HG03460 (cell line): ENCODE results near the gene MTX3.

Experiments
- ATAC-seq: cut with Tn5 transposase; IDR thresholded peaks from one replicate; pipeline ENCODE4 v1.9.1; 2021; ENCODE audit not compliant: unreplicated experiment

The MTX3 gene

DNA sequence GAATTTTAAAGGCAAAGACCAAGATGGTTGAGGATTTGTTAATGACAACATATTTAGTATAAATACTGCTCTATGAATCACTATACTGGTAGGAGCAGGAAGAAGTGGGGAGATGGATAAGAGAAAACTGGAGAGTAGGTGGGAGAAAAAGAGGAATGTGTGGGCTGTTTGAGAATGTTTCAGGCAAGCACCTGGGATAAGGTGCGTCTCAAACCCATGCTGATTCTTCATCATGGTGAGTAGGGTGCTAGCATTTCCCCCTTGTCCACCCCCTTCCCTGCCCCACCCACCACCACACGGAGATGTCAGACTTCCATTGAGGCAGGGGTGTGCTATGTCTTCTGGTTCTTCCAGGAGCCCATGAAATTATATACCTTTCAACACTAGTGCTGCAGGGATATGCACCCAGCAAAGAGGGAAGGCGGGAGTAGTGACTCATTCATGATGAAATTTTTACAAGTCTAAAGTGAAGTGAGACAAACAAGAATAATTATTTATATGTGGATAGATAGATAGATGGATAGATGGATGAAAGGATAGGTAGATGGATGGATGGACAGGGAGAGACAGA lies 54.3 kb downstream of the MTX3 start:
- no peak for ATAC-seq

DNA sequence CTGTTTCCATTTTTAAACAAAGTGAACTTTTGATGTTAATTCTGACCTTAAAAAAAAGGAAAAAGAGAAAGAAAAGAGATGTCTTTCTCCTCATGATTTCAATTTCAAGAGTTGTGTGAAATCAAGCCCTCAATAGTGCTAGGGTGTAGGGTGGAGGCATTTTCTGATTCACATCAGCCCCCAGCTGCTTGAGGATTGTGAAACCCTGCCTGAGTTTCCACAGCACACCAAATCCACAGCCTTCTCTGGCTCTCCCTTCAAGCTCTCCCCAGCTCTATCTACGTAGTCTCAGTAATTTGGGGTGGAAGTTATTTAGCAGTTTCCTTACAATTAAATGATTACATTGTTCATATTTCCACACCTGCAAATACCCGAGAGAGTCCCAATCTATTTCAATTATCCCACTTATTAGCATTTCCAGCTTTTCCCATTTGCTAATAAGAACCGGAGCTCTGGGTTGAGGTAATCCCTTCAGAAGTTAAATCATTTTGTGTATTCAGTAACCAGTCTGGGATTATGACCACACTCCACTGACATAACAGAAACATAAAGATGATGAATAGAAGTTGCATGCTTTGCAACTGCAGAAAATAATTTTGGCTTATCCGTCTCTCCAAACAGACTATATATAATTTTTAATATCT lies 54.9 kb downstream of the MTX3 start:
- ATAC-seq: no peak

DNA sequence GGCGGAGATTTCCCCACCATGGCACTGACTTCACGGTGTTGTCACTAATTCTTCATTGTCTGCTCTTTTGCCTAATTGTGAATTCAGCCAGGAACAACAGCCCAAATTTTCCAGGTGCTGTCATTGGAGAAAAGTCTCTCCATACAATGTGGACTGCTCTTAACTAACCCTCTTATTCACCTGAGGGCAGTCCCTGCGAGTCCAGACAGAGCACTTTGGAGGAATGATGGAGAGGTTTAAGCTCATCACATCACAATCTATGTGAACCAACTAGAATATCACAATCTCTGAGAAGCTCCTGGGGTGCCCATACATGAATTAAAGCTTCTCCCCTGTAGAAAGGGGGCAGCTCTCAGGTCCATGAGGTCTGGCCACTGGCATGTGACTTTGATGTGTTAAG lies 56.4 kb downstream of the MTX3 start:
- ATAC-seq: no peak

DNA sequence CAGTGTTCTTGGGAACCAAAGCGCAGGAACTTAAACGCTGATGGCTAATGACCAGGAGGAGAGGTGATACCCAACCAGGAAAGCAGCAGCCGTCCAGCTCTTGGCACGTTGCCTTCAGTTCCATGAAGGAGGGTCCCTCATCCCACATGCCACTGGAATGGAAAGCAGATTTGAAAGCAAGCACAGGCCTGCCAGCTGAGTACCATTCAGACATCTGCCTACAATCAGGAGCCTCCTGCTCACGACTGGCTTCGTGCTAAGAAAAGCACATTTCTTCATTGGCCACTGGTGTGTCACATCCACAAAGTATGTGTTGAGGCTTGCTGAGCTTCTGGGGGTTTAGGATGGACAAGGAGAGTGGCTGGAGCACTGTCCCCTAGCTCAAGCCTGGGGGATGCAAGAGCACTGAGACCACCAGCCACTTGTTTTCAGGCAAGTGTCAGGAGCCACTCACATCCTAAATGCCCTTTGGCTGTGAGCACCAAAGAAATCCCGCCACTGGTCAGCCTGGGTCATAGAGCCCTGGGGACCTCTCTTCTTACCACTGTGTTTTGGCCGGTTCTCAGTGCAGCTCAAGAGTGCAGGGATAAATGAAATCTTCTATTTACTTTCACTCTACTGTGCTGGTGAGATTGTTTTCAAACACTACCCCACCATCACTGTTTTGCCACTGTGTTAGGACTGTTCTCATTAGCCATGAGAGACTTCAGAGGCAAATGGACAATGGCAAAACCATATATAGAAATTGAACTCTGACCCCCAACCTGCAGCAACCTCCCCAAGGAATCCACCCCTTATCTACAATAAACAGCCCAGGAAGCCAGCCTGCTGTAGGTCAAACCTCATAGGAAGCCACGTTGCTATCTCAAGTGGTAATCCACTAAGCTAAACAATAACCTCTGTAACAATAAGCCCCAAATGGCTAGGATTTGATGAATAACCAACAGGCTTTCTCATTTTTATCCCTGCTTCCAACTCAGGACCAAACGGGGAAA lies 58.3 kb downstream of the MTX3 start:
- ATAC-seq: no peak

DNA sequence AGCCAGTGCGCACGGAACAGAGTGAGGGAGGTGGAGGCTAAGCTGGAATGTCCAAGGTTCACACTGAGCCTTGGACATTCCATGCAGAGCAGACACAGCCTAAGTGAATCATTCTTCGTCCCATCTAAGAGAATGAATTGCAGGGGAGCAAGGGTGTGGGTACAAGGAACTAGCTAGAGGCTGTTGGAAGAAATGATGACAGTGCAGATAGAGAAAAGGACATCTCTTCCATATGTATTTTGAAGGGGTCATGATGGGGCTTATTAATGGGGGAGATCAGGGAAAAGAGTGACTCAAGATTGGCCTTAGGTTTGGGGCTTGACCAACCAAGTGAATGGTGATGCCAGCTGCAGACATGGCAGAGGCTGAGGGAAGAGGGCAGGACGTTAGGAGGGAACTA lies 59.2 kb downstream of the MTX3 start:
- no peak for ATAC-seq

DNA sequence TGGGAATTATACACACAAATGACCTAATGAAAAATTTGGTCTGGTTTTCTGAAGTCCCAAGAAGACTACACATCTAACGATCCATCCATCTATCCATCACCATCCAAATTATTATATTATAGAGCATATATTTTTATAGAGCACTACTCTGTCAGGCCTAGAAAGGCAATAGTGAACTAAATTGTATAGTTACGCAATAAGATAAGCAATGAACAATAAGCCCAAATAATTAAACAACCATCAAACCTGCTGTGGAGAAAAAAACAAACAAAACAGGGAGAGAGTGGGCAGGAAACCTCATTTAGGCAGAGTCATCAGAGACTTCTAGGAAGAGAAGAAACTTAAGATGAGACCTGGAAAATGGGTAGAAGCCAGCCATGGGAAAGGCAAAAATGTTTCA lies 59.7 kb downstream of the MTX3 start:
- no peak for ATAC-seq

DNA sequence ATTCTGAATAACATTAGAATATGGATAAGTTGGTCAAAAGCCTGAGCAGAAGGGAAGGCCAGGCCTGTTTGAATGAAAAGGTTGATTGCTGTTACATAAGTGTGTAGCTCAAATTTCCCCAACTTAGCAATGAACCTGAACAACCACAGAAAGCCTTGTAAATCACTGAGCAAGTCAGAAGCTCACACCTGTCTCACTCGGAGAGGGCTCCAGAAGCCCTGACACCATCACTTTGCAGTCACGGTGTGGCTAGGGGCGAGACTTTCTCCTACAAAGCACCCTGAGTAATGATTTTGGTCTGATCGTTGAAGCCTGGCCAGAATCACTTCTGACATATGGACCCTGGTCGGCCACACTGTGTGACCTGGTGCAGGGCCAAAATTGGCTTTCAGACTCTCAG lies 62.0 kb downstream of the MTX3 start:
- ATAC-seq: no peak
